Subcutaneous preadipocyte (primary cell): ENCODE results near the gene SMIM17. TPM values are rescaled to one million over a fixed set of nuclear protein-coding genes. Genes with fewer than 3 reads are reported as not detected.

Experiments used
- total RNA-seq: library from RNA; depleted of rRNA; stranded (reverse); fragments of >200 nt; gene quantifications from 2 replicates; pipeline ENCODE4 v1.2.3, GENCODE V29; 2012

SMIM17 gene
- total RNA-seq, result 0.39 TPM in 1 of 2 replicates, not detected in the other

GRCh38 chr19:56642711-56643459 lies at the start of gene SMIM17:
SMIM17 (plus strand) TSS chr19:56643159; CDS start chr19:56645668, 2,509 bp downstream.

GRCh38 chr19:56594783-56595547 lies 48.0 kb upstream of the SMIM17 start, which contains the start of gene ZNF71:
ZNF71 (plus strand) TSS chr19:56595302; CDS start chr19:56601559, 6,257 bp downstream.

GRCh38 chr19:56671613-56671994 lies 28.6 kb downstream of the SMIM17 start, which contains the start of gene ZNF835:
ZNF835 (minus strand) TSS chr19:56671757; CDS start chr19:56665198, 6,559 bp downstream.

Other genes starting within 250 kb of the SMIM17 start
- 1.4 and 2.2 TPM in 2 replicates for gene ZNF582, start 249.6 kb upstream of the SMIM17 start, total RNA-seq
- 3.3 and 4.3 TPM in 2 replicates for gene ZNF583, start 238.8 kb upstream of the SMIM17 start, total RNA-seq
- 0.98 and 3.3 TPM in 2 replicates for gene ZNF667, start 165.8 kb upstream of the SMIM17 start, total RNA-seq
- 1.8 and 2.2 TPM in 2 replicates for gene ZNF471, start 135.3 kb upstream of the SMIM17 start, total RNA-seq
- gene ZFP28, start 104.2 kb upstream of the SMIM17 start, total RNA-seq, result 5.1 and 7.0 TPM in 2 replicates
- gene ZNF470, start 75.7 kb upstream of the SMIM17 start, total RNA-seq, result 4.0 and 4.1 TPM in 2 replicates
- gene ZNF71, start 47.9 kb upstream of the SMIM17 start, total RNA-seq, result 5.5 and 5.9 TPM in 2 replicates
- 0.20 and 1.8 TPM in 2 replicates for gene ZNF835, start 28.6 kb downstream of the SMIM17 start, total RNA-seq
- gene PEG3, start 197.6 kb downstream of the SMIM17 start, total RNA-seq, result 0.39 and 1.8 TPM in 2 replicates
- not detected in 2 replicates for gene ZIM2, start 197.6 kb downstream of the SMIM17 start, total RNA-seq